ENCODE measurements around the gene MYO3B. TPM values are rescaled to one million over a fixed set of nuclear protein-coding genes. Genes with fewer than 3 reads are reported as not detected.

The MYO3B gene
- total and polyA plus RNA-seq, 2 of the 8 experiments (the other 6 are each of a cell fraction or from before 2014, with no cell fraction given), result 0.17 to 0.19 TPM

DNA sequence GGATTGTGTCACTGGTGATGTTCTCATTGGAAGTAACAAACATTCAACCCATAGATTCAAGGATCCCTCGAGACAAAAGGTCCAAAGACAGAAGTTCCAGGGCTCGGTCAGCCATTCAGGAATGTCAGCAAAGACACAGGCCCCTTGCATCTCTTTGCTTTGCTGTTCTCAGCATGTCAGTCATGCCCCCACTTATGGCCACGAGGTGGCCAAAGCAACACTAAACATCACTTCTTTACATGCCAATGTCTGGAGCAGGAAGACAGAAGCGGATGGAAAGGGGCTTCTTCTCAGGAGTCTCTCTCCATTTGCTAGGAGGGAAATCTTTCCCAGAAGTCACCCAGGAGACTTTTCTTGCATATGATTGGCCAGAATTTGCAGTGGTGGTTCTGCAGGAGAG, 345.6 kb downstream of the MYO3B start:
- Histone ChIP-seq H3K23ac (ENCODE audit: insufficient read length) (no peak overlapping the region), H3K4me2 (ENCODE audit: insufficient read depth in 1 of 2, low read depth in 2 of 2, low read length in 2 of 2) (no peak overlapping the region), H3K79me1 (ENCODE audit: low read depth, low read length) (no peaks in the 10 kb centered on the region), H3K4me1 (replicated peaks in 1 of 4; ENCODE audit: control insufficient read depth in 3 of 4, insufficient read depth in 4 of 4, low read length in 3 of 4) (0 out of 7 replicates have a peak, but pooled peaks cover 0 to 1% (median 0%) of the 10 kb centered on the region in 4 experiments), H3K4me3 (ENCODE audit: extremely low read depth in 1 of 4, insufficient read depth in 2 of 4, low read depth in 3 of 4, low read length in 4 of 4) (no peak overlapping the region), H3K14ac (ENCODE audit: insufficient read length) (no peak overlapping the region), H2AK5ac (ENCODE audit: low read depth, low read length) (no peak overlapping the region), H3K9me3 (ENCODE audit: insufficient read depth in 2 of 2, low read depth in 1 of 2, low read length in 1 of 2) (no peaks in the 10 kb centered on the region), H2BK12ac (ENCODE audit: low read depth, low read length) (no peak overlapping the region), H2BK5ac (ENCODE audit: low read depth, low read length) (no peak overlapping the region), H2BK20ac (ENCODE audit: low read length) (no peak overlapping the region), H3K79me2 (ENCODE audit: control insufficient read depth in 1 of 2, insufficient read depth in 2 of 2, low read length in 2 of 2) (no peaks in the 10 kb centered on the region), H3K27me3 (replicated peaks in 1 of 4; ENCODE audit: control insufficient read depth in 3 of 4, extremely low read depth in 1 of 4, insufficient read depth in 3 of 4, low read length in 3 of 4) (0 out of 7 replicates have a peak, but pooled peaks cover 0 to 4% (median 0%) of the 10 kb centered on the region in 4 experiments), H3K9ac (replicated peaks in 1 of 4; ENCODE audit: extremely low read depth in 1 of 4, low read depth in 3 of 4, low read length in 3 of 4) (no peak overlapping the region), H2AFZ (ENCODE audit: low read length) (no peak overlapping the region), H4K5ac (ENCODE audit: insufficient read length, low read depth, low read length) (no peak overlapping the region), H3K27ac (ENCODE audit: low read depth, low read length) (no peak overlapping the region), H3K56ac (replicated peaks; ENCODE audit: insufficient read length, low read depth, low read length) (no peak overlapping the region), H3K36me3 (ENCODE audit: control insufficient read depth in 2 of 4, insufficient read depth in 4 of 4, low read length in 3 of 4) (no peaks in the 10 kb centered on the region), H2BK15ac (ENCODE audit: low read length) (no peak overlapping the region), H4K20me1 (replicated peaks in 1 of 2; ENCODE audit: control insufficient read depth in 1 of 2, insufficient read depth in 2 of 2, low read length in 2 of 2) (no peaks in the 10 kb centered on the region), H3K4ac (replicated peaks; ENCODE audit: insufficient read length, low read depth, low read length) (no peak overlapping the region), H4K91ac (replicated peaks; ENCODE audit: insufficient read length, low read length) (no peak overlapping the region), H3K23me2 (ENCODE audit: low read depth, low read length) (no peaks in the 10 kb centered on the region), H2BK120ac (replicated peaks; ENCODE audit: low read depth, low read length) (no peak overlapping the region), H3K18ac (ENCODE audit: extremely low read depth, low read length) (no peak overlapping the region), H4K8ac (ENCODE audit: extremely low read depth, insufficient read depth, low read length) (no peak overlapping the region)
- CTCF ChIA-PET (ENCODE audit: partially characterized antibody), result interaction anchor here (1.0 to 1.6 kb wide), 4 partner anchors 14 to 322 kb away, joined by 3 to 6 read pairs (median 6); no protein-coding TSS in a partner anchor
- no peak for FAIRE-seq
- 90% methylated on average over 4 of the region's 4 CpGs; no CpG with 5 or more reads in 1 of the 2 experiments for WGBS, 2 experiments (ENCODE audit: extremely low coverage in 1 of 2, insufficient coverage in 1 of 2, insufficient read length in 1 of 2, insufficient replicate concordance in 2 of 2, low coverage in 1 of 2, low lambda C conversion rate in 2 of 2, missing lambda C conversion rate in 1 of 2)
- DNase-seq (ENCODE audit: low read depth in 1 of 2, low spot score in 2 of 2), result no peak
- TF ChIP-seq RAD21 (IDR thresholded peaks at IDR 0.05 in 1 of 2, conservative IDR thresholded peaks at IDR 0.05 in 1 of 2; ENCODE audit: low read depth in 2 of 2, low read length in 2 of 2) (peak; percentile 12 to 40; a peak in 3 of 4 replicates), KDM5A (IDR thresholded peaks at IDR 0.05; ENCODE audit: low read length) (no peak)
- TF ChIP-seq, protein P1, sequence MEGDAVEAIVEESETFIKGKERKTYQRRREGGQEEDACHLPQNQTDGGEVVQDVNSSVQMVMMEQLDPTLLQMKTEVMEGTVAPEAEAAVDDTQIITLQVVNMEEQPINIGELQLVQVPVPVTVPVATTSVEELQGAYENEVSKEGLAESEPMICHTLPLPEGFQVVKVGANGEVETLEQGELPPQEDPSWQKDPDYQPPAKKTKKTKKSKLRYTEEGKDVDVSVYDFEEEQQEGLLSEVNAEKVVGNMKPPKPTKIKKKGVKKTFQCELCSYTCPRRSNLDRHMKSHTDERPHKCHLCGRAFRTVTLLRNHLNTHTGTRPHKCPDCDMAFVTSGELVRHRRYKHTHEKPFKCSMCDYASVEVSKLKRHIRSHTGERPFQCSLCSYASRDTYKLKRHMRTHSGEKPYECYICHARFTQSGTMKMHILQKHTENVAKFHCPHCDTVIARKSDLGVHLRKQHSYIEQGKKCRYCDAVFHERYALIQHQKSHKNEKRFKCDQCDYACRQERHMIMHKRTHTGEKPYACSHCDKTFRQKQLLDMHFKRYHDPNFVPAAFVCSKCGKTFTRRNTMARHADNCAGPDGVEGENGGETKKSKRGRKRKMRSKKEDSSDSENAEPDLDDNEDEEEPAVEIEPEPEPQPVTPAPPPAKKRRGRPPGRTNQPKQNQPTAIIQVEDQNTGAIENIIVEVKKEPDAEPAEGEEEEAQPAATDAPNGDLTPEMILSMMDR (IDR thresholded peaks at IDR 0.05; ENCODE audit: control extremely low read depth in 1 of 3, insufficient read depth in 1 of 3, low read depth in 1 of 3, low read length in 3 of 3), result 0 out of 4 replicates have a peak, but pooled peaks of 1 of the 3 experiments have one; percentile 8
- POLR2A ChIA-PET (ENCODE audit: partially characterized antibody), result interaction anchor here (1.0 kb wide), 1 partner anchor 158 kb away, joined by 3 read pairs; no protein-coding TSS in a partner anchor
